Measurements from ENCODE around the gene NARS2.

Gene NARS2

GRCh38 chr11:78414321-78415051 lies 160.2 kb downstream of the NARS2 start:
- peak; percentile 63 for DNase-seq (ENCODE audit: low read depth)

- DNase-seq (ENCODE audit: low read depth) = no peak
These were observed 166.0 kb downstream of the NARS2 start for GRCh38 chr11:78408619-78409018.

GRCh38 chr11:78406568-78407196 lies 168.0 kb downstream of the NARS2 start:
- DNase-seq (ENCODE audit: low read depth) = peak; percentile 15

- DNase-seq (ENCODE audit: low read depth) = no peak
These were observed 168.9 kb downstream of the NARS2 start for GRCh38 chr11:78405805-78406204.

GRCh38 chr11:78403781-78404180 lies 170.9 kb downstream of the NARS2 start:
- no peak for DNase-seq (ENCODE audit: low read depth)

- DNase-seq (ENCODE audit: low read depth) = no peak
These were observed 171.8 kb downstream of the NARS2 start for GRCh38 chr11:78402847-78403246.

GRCh38 chr11:78400702-78401101 lies 174.0 kb downstream of the NARS2 start:
- no peak for DNase-seq (ENCODE audit: low read depth)

- no peak for DNase-seq (ENCODE audit: low read depth)
These were observed 174.5 kb downstream of the NARS2 start for GRCh38 chr11:78400116-78400515.

GRCh38 chr11:78399136-78399535 lies 175.5 kb downstream of the NARS2 start:
- DNase-seq (ENCODE audit: low read depth) = no peak

- no peak for DNase-seq (ENCODE audit: low read depth)
These were observed 175.9 kb downstream of the NARS2 start for GRCh38 chr11:78398715-78399114.

- no peak for DNase-seq (ENCODE audit: low read depth)
These were observed 177.3 kb downstream of the NARS2 start for GRCh38 chr11:78397398-78397797.

GRCh38 chr11:78395597-78395996 lies 179.1 kb downstream of the NARS2 start:
- no peak for DNase-seq (ENCODE audit: low read depth)

- DNase-seq (ENCODE audit: low read depth) = no peak
These were observed 181.8 kb downstream of the NARS2 start for GRCh38 chr11:78392854-78393253.

GRCh38 chr11:78391424-78391823 lies 183.2 kb downstream of the NARS2 start:
- no peak for DNase-seq (ENCODE audit: low read depth)

GRCh38 chr11:78390809-78391208 lies 183.9 kb downstream of the NARS2 start:
- no peak for DNase-seq (ENCODE audit: low read depth)

- DNase-seq (ENCODE audit: low read depth) = no peak
These were observed 188.3 kb downstream of the NARS2 start for GRCh38 chr11:78386215-78386941.

Data from ELR (cell line).